ENCODE measurements around the gene MYO3B.

- TF ChIP-seq, protein P1, sequence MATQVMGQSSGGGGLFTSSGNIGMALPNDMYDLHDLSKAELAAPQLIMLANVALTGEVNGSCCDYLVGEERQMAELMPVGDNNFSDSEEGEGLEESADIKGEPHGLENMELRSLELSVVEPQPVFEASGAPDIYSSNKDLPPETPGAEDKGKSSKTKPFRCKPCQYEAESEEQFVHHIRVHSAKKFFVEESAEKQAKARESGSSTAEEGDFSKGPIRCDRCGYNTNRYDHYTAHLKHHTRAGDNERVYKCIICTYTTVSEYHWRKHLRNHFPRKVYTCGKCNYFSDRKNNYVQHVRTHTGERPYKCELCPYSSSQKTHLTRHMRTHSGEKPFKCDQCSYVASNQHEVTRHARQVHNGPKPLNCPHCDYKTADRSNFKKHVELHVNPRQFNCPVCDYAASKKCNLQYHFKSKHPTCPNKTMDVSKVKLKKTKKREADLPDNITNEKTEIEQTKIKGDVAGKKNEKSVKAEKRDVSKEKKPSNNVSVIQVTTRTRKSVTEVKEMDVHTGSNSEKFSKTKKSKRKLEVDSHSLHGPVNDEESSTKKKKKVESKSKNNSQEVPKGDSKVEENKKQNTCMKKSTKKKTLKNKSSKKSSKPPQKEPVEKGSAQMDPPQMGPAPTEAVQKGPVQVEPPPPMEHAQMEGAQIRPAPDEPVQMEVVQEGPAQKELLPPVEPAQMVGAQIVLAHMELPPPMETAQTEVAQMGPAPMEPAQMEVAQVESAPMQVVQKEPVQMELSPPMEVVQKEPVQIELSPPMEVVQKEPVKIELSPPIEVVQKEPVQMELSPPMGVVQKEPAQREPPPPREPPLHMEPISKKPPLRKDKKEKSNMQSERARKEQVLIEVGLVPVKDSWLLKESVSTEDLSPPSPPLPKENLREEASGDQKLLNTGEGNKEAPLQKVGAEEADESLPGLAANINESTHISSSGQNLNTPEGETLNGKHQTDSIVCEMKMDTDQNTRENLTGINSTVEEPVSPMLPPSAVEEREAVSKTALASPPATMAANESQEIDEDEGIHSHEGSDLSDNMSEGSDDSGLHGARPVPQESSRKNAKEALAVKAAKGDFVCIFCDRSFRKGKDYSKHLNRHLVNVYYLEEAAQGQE (IDR thresholded peaks at IDR 0.05; ENCODE audit: insufficient read depth in 1 of 2, low read depth in 2 of 2, low read length in 2 of 2), result no peak
- no peak for TF ChIP-seq POLR2AphosphoS5 (IDR thresholded peaks at IDR 0.05; ENCODE audit: low read depth, low read length)
Observed at GRCh38 chr2:170341684-170342623, 164.0 kb downstream of the MYO3B start.
